K562 (cell line): ENCODE data around the gene FAM174C. TPM values are rescaled to one million over a fixed set of nuclear protein-coding genes. Genes with fewer than 3 reads are reported as not detected.

ENCODE experiments used
- BACH1 ChIP-seq: fragments of 200-800 bp; sonication (Bioruptor generic); IDR thresholded peaks from 2 replicates; pipeline ENCODE4 v1.6.1; 2016; ENCODE audit warnings: missing genetic modification characterization, missing compliant biosample characterization
- CHAMP1 ChIP-seq: fragments of 450-650 bp; IDR thresholded peaks from 2 replicates; pipeline ENCODE4 v1.6.1; 2016; ENCODE audit warnings: mild to moderate bottlenecking
- CTCF ChIP-seq, 3 experiments: IDR thresholded peaks in 2 of 3; conservative IDR thresholded peaks in 1 of 3; 2 replicates each; pipeline ENCODE4 v1.5.1; 2011 to 2012; ENCODE audit warnings: low read length in 3 of 3, mild to moderate bottlenecking in 3 of 3, control low read depth in 2 of 3, improper control_type of control experiment in 1 of 3, inconsistent platforms in 1 of 3, low read depth in 1 of 3, mixed read lengths in 1 of 3, moderate library complexity in 1 of 3; ENCODE audit not compliant: insufficient read depth in 2 of 3
- DACH1 ChIP-seq: fragments of 450-650 bp; IDR thresholded peaks from 2 replicates; pipeline ENCODE4 v1.6.1; 2018; ENCODE audit not compliant: partially characterized antibody
- DEAF1 ChIP-seq: fragments of 450-650 bp; formaldehyde crosslinking; IDR thresholded peaks from 2 replicates; pipeline ENCODE4 v1.4.0; 2020; ENCODE audit warnings: mild to moderate bottlenecking, moderate library complexity
- ELF1 ChIP-seq: fragments of 200-800 bp; sonication (Bioruptor generic); IDR thresholded peaks from 2 replicates; pipeline ENCODE4 v1.6.1; 2016; ENCODE audit warnings: missing genetic modification characterization, missing compliant biosample characterization
- GABPB1 ChIP-seq: sonication (generic); formaldehyde crosslinking; IDR thresholded peaks from 2 replicates; pipeline ENCODE4 v1.8.0; 2022; ENCODE audit warnings: mild to moderate bottlenecking, missing genetic modification reagents
- GTF2A2 ChIP-seq: IDR thresholded peaks from 2 replicates; pipeline ENCODE4 v1.6.1; 2016; ENCODE audit warnings: mild to moderate bottlenecking, missing genetic modification characterization, missing compliant biosample characterization
- GTF3C2 ChIP-seq: IDR thresholded peaks from 3 replicates; pipeline ENCODE4 v1.6.1; 2011; ENCODE audit warnings: borderline replicate concordance, mild to moderate bottlenecking, moderate library complexity; ENCODE audit not compliant: insufficient read length; ENCODE audit errors: extremely low read depth
- HDGF ChIP-seq: fragments of 450-650 bp; IDR thresholded peaks from 2 replicates; pipeline ENCODE4 v1.6.1; 2016
- POLR2A ChIP-seq: fragments of 450-650 bp; conservative IDR thresholded peaks from 2 replicates; pipeline ENCODE4 v1.6.1; 2016
- RB1 ChIP-seq: fragments of 450-650 bp; IDR thresholded peaks from 2 replicates; pipeline ENCODE4 v1.6.1; 2017; ENCODE audit warnings: low read depth, mild to moderate bottlenecking
- RBM25 ChIP-seq: fragments of 200-400 bp; formaldehyde crosslinking; IDR thresholded peaks from 2 replicates; pipeline ENCODE4 v1.6.1; 2018; ENCODE audit warnings: low read length, low read depth, moderate library complexity; ENCODE audit not compliant: severe bottlenecking
- SMARCA5 ChIP-seq: fragments of 450-650 bp; IDR thresholded peaks from 2 replicates; pipeline ENCODE4 v1.6.1; 2016
- TBL1XR1 ChIP-seq, 2 experiments: IDR thresholded peaks; 2 replicates each; pipeline ENCODE4 v1.6.1; 2012; ENCODE audit warnings: improper control_type of control experiment in 2 of 2, low read length in 2 of 2, mild to moderate bottlenecking in 1 of 2
- ZBED1 ChIP-seq: IDR thresholded peaks from 2 replicates; pipeline ENCODE4 v1.6.1; 2014
- ZBTB33 ChIP-seq: sonication (generic); formaldehyde crosslinking; IDR thresholded peaks from 2 replicates; pipeline ENCODE4 v1.8.1; 2023; ENCODE audit warnings: mild to moderate bottlenecking, missing genetic modification reagents
- ZEB2 ChIP-seq: fragments of 450-650 bp; IDR thresholded peaks from 2 replicates; pipeline ENCODE4 v1.6.1; 2016
- ZNF12 ChIP-seq: sonication (generic); formaldehyde crosslinking; IDR thresholded peaks from 2 replicates; pipeline ENCODE4 v1.4.0; 2020; ENCODE audit warnings: mild to moderate bottlenecking, missing genetic modification reagents
- polyA plus RNA-seq, 8 experiments: library from polyadenylated mRNA; depleted of rRNA in 4 of 8; stranded (reverse) in 5 of 8; unstranded in 3 of 8; fragments of >200 nt; fragmentation: Nextera tagmentation in 2 of 8; fragmentation: Illumina TruSeq in 1 of 8; extraction: Ambion mirVana in 2 of 8; extraction: Trizol in 1 of 8; gene quantifications; 2 replicates each; pipeline versions ENCODE4 v1.2.1 to v1.2.3, GENCODE V29; 2011 to 2014; ENCODE audit warnings: inconsistent platforms in 1 of 8, missing spikeins in 1 of 8
- total RNA-seq, 7 experiments: library from RNA; depleted of rRNA in 6 of 7; stranded (reverse); fragments of >200 nt in 6 of 7; fragmentation: Illumina TruSeq in 2 of 7; extraction: Trizol in 2 of 7; gene quantifications; 2 replicates each; pipeline versions ENCODE4 v1.2.1 to v1.2.3, GENCODE V29; 2011 to 2021; ENCODE audit warnings: low replicate concordance in 1 of 7

FAM174C gene
- total and polyA plus RNA-seq, 9 of the 15 experiments (the other 6 are each of a cell fraction or from before 2014, with no cell fraction given): 0.66 to 89.6 (median 20.3) TPM

- no peak for TF ChIP-seq CHAMP1
- TF ChIP-seq GABPB1 (CRISPR knock-in tag): peak; percentile 52; the same call in 1 of the 2 replicates
- peak; percentile 94 for TF ChIP-seq RBM25
- peak; percentile 72 for TF ChIP-seq ZBTB33 (CRISPR knock-in tag)
- TF ChIP-seq ZEB2: peak; percentile 30; the same call in 1 of the 2 replicates
- 0 out of 2 replicates have a peak, but pooled peaks have one; percentile 28 for TF ChIP-seq ELF1 (tag)
- TF ChIP-seq HDGF: 0 out of 2 replicates have a peak, but pooled peaks have one; percentile 70
- no peak for TF ChIP-seq TBL1XR1 (IDR thresholded peaks at IDR 0.05; ENCODE audit: low read length in 2 of 2)
- TF ChIP-seq GTF3C2: peak; percentile 76
- TF ChIP-seq BACH1 (tag): no peak
- TF ChIP-seq GTF2A2: no peak
- TF ChIP-seq DACH1: peak; percentile 20
- TF ChIP-seq RB1: peak; percentile 62; the same call in 1 of the 2 replicates
- peak; percentile 93 to 98 (median 94) for TF ChIP-seq CTCF (IDR thresholded peaks at IDR 0.05 in 2 of 3, conservative IDR thresholded peaks at IDR 0.05 in 1 of 3; ENCODE audit: insufficient read depth in 2 of 3, low read depth in 1 of 3, low read length in 3 of 3)
- peak; percentile 43; the same call in 1 of the 2 replicates for TF ChIP-seq POLR2A
- TF ChIP-seq SMARCA5: peak; percentile 99
- TF ChIP-seq ZNF12: no peak
- peak; percentile 60; the same call in 1 of the 2 replicates for TF ChIP-seq DEAF1 (CRISPR knock-in tag)
- TF ChIP-seq ZBED1: peak; percentile 31; the same call in 1 of the 2 replicates
These were observed 4.5 kb downstream of the FAM174C start (continued) for GRCh38 chr19:1279782-1280341.
